Spleen (tissue), 7 donors: ENCODE results near the gene DDR1.
"Not testable (repeated sequence)": the region's sequence is repeated elsewhere in the genome, so short reads cannot be mapped to it uniquely, and the experiment has no call there.

Source experiments
- CTCF ChIP-seq, 11 experiments: fragments of 200-600 bp in 7 of 11; fragments of 450-650 bp in 4 of 11; sonication (generic) in 4 of 11; IDR thresholded peaks in 8 of 11; conservative IDR thresholded peaks in 3 of 11; 1 replicate in 7 of 11; 2 replicates in 4 of 11; pipeline versions ENCODE4 v1.4.0 to v1.8.0; 2016 to 2021; ENCODE audit warnings: antibody characterized with exemption in 11 of 11, inconsistent platforms in 4 of 11, mild to moderate bottlenecking in 1 of 11
- POLR2A ChIP-seq, 3 donors: fragments of 450-650 bp; IDR thresholded peaks; one replicate each; pipeline ENCODE4 v1.5.1; 2017; ENCODE audit warnings: antibody characterized with exemption in 3 of 3, mild to moderate bottlenecking in 1 of 3
- POLR2AphosphoS5 ChIP-seq, 3 donors: sonication (generic); formaldehyde crosslinking; IDR thresholded peaks; one replicate each; pipeline ENCODE4 v1.5.1; 2017; ENCODE audit warnings: antibody characterized with exemption in 3 of 3
- donor health status: DM: no; HTN: no; CAD: no; lungs with moderate emphysema.
- donor health status: DM: no; HTN: no; CAD: no.
- donor health status: DM: no; HTN: no; CAD: no.

- not testable (repeated sequence) for TF ChIP-seq CTCF (IDR thresholded peaks at IDR 0.05 in 8 of 11, conservative IDR thresholded peaks at IDR 0.05 in 3 of 11); POLR2A (IDR thresholded peaks at IDR 0.05); POLR2AphosphoS5 (IDR thresholded peaks at IDR 0.05)
Measured at GRCh38 chr6:30852459-30852858, 31.9 kb upstream of the DDR1 start.
